ENCODE results near the gene LIN28B.
A peak's percentile ranks its signal among the peaks of the same experiment; 100 is the strongest.
"Not testable (repeated sequence)": the region's sequence is repeated elsewhere in the genome, so short reads cannot be mapped to it uniquely, and the experiment has no call there.

LIN28B gene, protein sequence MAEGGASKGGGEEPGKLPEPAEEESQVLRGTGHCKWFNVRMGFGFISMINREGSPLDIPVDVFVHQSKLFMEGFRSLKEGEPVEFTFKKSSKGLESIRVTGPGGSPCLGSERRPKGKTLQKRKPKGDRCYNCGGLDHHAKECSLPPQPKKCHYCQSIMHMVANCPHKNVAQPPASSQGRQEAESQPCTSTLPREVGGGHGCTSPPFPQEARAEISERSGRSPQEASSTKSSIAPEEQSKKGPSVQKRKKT

DNA sequence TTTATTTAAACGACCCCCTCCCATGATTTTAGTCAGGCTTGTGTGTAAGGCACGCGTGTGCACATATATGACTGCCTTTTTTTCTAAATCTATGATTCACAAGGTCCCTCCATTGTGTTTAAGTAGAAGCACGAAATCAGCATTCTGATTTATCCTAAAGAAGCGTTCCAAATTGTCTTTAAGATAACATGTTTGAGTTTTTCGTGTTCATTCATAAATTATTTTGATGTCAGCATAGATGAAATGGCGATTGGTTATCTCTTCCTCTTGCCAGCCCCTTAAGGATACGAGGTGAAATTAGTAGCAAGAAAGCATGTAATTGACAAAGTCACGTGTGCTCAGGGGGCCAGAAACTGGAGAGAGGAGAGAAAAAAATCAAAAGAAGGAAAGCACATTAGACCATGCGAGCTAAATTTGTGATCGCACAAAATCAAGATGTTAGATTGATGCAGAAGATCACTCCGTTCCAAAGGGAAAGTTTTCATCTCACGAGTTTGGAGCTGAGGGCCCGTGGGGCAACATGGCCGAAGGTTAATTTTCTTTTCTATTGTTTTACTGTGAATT lies at the start of gene LIN28B:
Gene LIN28B (plus strand): TSS at position 377 of the 564 bp plus-strand sequence. CDS start 144 bp downstream, at position 521.
- DNase-seq: no peak

DNA sequence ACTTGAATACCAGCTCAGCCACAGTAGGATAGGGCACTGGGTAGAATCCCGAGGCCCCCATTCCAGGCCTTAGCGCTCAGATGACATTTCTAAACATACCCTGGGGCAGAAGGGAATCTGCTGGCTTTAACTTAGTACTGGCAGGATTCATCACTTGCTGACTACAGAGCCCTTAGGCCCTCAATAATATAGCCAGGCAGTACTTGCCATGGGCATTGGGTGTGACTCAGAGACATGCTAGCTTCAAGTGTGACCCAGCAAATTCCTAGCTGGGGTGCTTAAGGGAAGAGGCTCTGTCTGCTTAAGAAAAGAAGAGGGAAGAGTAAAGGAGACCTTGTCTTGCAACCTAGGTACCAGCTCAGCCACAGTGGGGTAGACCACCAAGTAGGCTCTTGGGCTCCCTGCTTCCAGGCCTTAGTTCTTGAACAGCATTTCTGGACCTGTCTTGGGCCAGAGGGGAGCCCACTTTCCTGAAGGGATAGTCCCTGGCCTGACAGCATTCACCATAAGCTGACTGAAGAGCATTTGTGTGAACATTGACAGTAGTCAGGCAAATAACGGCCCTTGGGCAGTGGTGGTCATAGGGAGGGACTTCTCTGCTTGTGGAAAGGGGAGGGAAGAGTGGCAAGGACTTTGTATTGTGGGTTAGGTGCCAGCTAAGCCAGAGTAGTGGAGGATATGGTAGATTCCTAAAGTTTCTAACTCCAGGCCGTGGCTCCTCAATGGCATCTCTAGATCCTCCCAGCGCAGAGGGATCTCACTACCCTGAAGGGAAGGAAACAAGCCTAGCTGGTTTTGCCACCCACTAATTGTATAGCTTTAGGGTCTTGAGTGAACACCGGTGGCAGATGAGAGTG lies 48.6 kb upstream of the LIN28B start:
- DNase-seq: no peak

DNA sequence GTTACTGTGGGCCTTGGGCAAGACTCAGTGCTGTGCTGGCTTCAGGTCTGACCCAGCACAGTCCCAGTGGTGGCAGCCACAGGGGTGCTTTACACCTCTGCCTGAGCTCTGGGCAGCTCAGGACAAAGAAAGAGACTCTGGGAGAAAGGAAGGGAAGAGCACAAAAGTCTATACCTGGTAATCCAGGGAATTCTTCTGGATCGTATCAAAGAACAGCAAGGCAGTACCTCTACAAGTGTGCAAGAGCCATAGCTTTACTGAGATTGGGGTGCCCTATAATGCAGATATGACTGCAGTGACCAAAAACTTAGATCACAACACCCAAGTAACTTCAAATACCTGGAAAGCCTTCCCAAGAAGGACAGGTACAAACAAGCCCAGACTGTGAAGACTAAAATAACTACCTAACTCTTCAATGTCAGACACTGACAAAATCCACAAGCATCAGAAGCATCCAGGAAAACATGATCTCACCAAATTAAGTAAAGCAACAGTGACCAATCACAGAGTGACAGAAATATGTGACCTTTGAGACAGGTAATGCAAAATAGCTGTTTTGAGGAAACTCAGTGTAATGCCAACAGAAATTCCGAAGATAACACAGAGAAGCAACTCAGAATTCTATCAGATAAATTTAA lies 47.9 kb upstream of the LIN28B start:
- DNase-seq: no peak

DNA sequence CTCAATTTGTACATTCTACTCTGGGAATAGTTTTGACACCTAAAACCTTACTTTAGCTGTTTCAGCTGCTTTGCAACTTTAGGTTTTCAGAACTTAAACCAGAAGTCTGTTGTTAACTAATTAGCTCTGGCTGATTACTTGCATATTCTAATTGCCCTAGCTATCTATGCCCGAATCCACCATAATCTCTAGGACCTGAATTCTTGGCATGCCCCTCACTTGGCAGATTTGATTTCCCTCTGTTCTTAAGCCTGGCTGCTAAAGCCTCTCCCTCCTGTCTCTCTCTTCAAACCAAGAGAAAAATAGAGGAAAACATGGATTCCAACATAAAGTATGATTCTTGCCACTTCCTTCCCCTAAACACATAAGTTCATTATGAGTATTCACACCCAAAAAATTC lies 35.0 kb upstream of the LIN28B start:
- DNase-seq: no peak

DNA sequence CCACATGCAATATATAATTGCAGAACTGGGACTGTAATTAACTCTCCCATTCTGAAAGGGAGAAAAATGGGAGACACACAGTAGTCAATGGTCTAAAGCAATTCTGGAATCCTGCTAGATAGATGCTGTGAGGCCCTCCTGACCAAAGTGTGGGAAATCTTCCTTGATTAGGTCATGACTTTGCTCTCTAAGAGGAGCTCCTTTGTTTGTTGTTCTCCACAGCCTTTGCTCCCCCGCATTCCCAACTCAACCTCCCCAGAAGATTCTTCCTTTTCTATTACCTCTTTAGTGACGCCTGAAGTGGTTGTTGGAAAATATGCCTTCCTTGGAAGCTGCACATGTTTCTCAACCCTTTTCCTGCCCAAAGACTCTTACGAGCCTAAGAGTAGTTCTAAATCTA lies 28.8 kb upstream of the LIN28B start:
- DNase-seq: no peak

DNA sequence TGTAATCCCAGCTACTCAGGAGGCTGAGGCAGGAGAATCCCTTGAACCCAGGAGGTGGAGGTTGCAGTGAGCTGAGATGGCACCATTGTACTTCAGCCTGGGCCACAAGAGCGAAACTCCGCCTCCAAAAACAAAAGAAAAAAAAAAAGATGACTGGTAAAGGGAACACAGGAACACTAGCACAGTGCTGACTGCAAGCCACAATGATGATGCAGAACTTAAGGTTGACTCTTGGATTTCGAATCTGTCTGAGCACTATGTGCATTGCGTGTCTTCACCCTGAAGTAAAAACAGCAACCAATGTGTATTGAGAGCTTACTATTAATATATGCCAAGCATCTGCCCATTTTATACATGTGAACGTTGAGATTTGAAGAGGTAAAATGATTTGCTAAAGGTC lies 27.6 kb upstream of the LIN28B start:
- DNase-seq: no peak

DNA sequence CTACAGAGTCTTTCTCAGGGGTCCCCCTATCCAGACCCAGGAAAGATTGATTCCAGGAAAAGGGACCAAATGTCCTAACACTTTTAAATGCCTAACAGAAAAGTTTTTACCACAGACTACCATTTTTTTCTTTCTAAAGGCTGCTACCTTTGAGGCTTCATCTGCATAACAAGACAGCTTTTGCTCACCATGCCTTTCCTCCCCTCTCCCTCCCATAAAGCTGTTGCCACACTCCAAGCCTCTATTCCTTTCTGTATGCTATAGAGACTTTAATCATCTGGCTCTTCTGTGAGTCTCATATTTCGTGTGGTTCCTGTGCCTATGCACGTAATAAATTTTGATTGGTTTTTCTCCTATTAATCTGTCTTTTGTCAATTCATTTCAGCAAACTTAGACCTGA lies 26.0 kb upstream of the LIN28B start:
- DNase-seq: no peak

DNA sequence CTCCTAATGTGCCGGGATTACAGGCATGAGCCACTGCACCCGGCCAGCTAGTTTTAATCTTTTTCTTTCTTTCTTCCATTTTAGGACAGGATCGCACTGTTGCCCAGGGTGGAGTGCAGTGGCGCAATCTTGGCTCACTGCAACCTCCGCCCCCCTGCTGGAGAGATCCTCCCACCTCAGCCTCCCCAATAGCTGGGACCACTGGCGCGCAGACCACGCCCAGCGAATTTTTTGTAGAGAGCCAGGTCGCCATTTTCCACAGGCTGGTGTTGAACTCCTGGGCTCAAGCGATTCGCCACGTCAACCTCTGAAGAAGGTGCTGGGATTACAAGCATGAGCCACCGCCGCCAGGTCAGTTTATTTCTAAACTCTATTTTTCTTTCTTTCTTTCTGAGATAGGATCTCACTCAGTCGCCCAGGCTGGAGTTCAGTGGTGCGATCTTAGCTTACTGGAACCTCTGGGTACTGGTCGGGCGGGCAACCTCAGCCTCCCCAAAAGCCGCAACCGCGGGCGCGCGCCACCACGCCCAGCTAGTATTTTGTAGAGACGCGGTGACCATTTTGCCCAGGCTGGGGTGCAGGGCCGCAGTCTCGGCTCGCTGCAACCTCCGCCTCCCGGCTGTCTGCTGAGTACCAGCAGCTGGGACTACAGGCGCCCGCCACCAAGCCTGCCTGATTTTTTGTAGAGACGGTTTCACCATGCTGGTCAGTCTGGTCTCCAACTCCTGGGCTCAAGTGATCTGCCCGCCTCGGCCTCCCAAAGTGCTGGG lies 20.0 kb upstream of the LIN28B start:
- DNase-seq: no peak

DNA sequence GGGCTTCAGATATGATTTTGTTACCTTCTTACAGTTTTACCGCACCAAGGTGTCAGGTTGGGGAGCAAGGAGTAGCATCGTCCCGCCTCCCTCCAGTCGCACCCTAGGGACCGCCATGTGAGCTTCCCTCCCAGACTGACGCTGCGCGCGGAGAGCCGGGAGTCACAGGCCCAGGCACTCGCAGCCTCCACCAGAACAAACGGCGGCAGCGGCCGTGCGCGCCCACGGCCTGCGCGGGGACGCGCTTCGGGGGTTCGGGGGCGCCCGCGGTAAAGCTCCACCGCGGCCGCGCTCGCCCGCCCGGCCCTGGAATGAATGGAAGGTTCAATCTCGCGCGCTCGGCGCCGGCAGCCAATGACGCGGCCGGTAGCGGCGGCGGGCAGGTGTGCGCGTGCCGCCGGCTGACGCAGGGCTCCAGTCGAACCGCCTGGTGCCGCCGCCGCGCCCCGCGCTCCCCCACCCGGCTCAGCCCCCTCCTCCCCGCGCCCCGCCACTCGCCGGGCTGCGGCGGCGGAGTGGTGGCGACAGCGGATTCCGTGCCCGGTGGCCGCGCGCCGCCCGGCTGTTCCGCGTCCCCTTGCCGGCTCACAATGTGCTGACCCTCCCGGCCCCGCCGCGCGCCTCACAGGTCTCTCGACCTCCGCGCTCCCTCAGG lies 16.5 kb upstream of the LIN28B start:
- DNase-seq: no peak

DNA sequence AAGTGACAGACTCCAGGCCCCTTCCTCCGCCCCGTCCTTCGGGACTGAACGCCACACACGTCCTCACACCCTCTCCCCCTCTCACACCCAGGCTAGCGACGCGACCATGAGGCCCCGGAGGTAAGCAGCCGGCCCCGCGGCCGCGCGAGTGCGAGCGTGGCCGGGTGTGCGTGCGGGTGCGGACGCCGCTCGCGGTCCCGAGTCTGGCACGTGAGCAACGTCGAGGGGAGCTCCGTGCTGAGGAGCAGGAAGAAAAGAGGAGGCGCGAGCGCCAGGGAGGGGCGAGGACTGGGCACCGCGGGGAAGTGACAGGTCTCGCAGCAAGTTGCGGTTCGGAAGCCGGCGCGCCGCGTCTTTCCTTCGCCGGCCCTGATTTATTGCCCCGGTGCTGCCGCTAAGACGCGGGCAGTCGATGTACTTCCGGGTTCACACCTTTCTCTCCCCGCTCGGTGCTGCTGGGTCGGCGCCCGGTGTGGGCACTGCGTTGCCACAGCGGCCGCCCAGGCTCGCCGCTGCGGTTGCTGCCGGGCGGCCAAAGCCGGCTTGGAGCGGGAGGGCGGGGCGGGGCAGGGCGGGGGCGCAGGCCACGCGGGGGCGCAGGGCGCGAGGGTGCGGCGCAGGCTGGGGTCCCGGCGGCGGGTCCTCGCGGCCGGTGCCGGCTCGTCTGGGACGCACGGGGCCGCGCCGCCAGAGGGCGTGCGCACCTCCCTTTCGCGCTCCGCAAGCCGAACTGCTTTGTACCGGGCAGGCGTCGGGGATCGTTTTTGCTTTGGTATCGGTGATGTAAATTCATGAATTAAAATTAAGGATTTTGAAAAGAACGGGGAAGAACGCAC lies 15.8 kb upstream of the LIN28B start:
- DNase-seq: peak; percentile 65

DNA sequence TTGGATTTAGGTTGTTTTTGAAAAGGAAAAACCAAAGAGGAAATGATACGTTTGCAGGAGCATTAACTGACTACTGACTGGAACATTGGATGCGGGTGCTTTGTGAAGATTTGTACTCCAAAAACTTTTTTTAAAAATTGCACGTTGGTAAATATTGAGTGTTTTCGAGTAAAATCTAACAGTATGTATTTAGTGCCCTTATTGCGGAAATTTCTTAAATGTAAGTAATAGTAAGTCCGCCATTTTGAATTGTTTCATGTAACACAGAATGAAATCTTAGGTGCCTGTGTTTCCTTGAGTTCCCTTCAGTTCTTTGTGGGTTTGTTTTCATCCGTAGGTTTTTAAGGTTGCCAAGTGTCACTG lies 15.2 kb upstream of the LIN28B start:
- no peak for DNase-seq

DNA sequence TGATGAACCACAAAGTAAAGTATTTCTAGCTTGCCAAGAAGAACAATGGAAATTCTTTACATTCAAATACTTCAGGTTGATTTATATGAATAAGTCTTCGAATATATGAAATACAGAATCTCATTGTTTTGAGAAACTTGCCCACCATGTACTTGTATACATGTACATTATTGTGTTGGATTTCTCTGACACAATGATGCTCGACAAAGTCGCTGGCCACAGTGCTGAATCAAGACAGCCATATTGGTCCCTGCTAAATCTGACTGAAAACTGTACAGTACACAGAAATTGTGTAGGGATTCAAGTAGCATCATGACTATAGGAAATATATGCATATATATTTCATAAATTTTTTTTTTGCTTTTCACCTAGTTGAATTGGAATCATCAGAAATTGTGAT lies 13.1 kb upstream of the LIN28B start:
- no peak for DNase-seq

DNA sequence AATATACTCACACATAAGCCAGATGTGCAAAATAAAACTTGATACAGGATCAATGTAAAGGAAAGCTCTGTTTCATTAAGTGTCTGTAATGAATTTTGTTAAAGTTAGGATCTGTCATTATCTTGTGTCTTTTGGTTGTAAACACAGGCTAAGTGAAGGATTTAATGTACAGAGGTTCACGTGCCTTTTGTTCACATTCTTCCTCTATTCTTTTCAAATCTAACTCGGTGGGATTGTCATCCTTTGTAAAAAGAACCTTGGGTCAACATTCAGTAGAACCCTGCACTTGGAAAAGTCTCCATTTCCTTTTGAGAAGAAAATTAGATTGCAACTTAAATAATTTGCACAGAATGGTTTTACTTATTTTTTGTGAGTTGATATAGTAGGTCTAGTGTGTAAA lies 7.7 kb upstream of the LIN28B start:
- DNase-seq: no peak

DNA sequence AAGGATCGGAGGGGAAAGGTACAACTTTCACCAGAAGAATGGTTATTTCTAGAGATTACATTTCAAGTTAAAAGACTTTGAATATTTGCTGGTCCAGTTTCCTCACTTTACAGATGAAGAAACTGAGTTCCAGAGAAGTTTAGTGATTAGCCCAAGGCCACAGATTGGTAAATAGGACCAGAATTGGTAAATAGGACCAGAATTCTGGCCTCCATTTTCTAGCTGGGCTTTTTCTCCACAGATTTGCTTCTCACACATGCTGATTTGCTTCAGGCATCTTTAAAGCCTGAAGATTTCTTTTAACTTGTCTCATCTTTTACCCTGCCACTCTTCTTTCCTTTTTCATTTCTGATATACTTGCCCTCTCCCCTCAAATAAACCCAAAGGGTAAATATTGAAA lies 5.2 kb upstream of the LIN28B start:
- DNase-seq: no peak

DNA sequence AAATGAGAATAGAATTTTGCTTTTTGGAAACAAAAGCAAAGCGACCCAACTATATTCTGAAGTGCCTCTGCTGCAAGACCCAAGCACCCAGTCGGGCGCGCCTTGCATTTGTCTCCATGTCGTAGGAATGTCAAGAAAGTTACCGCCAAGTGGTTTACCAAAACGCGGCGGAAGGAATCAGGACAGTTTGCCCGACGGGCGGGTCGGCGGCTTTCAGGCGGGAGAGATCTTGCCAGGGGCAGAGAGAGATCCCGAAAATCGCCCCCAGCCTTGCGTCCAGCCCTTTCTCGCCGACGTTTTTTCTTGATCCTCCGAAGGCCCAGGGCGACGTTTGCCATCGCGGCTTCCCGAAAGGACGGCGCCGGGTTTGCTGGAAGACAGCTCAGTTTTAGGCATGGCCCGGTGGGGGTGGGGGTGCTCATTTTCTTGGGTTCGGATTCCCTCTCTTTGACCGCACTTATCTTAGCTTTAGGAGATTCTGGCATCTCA lies 4.0 kb upstream of the LIN28B start:
- no peak for DNase-seq

DNA sequence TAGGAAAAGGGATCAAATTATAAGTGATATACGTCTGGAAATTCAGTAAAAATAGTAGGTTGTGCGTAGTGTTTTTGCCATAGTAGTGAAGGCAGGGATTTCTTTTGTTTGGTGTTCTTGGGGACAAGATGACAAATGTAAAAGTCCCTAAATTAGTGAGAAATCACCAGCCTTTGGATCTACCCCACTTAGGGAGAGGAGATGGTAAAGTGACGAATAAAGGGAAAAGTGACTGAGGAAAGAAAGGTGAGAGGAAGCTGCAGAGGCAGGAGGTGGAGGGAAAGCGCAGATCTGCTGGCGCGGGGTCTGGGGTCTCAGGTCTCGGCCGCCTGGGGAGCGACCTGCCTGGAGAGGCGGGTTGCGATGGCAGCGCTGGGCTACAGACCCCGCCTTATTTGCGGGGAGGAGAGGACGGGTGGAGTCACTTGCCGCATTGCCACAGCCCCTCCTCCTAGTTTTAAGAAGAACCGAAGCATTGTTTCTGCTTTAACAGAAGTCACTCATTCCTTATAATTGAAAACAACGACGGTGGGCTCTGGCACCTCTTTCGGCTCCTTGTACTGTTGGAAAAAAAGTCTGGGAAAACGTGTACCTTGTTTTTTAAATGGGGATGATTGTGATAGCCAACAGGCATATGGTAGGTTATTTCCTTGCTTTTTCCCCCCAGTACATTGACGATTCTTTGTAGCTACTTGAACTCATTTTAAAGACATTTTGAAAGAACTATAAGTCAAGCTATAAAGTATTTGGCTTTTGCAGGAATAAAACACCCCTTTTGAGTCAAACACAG lies 3.3 kb upstream of the LIN28B start:
- not testable (repeated sequence) for DNase-seq

DNA sequence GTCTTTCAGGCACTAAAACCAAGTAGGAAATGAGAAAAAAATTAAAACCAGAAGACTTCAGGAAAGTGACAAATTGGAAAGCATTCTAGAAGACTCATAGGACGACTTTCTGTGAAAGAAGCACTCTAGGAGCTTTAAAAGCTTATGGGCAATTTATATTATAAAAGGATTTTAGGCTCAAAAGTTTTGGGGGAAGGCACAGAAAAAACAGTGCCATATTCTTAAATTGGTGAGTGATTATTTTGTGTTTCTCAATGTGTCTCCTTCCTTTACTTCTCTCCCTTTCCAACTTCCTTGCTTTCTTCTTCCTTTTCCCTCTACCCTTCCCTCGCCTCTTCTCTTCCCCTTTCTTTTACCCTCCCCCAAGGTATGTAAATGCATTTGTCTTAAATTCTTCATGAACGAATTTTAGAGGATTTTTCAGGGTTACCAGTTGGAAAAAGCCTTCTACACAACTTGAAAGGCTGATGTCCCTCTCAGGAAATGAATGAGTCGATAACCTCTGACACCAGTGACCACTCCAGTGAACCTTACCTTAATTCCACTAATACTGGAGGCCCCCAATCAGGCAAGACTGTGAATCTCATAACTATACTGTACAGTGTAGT lies 2.6 kb upstream of the LIN28B start:
- DNase-seq: no peak

DNA sequence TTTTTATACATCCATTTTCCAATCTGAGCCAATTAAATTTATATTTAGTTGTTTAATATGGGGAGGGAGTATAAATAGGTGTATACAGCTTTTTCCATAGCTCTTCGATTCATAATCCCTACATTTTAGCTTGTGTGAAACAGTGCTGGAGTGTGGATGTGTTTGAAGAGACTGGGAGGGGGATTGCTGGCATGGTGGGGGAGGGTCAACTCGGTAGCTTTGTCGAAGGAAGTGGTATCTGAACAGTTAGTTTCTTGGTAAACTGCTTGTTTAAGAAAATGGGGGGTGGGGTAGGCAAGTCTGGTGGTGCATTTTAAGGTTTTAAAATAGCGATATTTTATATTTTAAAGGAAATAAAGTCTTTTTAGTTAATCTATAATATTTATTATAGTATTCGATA lies 1.4 kb upstream of the LIN28B start:
- DNase-seq: no peak

DNA sequence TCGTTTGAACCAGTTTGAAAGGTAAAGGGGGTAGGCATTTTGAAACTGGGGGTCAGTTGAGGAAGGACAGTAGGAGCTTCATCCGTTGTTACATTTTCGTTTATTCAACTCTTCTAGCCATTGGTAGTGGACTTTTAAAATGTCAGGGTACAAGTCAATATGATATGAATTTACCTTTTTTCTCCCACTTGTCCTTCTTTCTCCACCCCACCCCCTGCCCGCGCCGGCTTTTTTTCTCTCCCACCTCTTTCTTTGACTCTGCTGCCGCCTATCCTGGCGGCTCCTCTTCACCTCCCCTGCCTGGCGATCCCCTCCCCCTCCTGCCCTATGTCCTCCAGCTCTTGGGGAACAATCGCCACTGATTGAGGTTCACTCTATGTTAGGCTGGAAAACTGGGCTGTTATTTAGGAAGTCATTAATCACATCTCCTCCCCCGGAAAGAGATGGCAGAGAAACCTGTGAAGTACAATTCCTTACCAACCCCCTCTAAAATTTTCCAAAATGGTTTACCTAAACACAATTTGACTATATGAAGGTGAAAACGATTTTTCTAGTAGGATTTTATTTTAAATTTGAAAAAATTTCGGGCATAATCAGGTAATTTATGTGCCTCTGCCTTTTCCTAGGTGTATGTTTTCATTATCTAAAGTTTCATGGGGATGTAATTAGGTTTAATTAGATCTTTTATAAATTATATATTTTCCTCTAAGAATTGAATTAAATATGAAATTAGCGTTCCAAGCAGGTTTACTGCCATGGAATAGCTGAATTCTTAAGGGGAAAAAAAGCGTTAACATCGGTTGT lies 778 bp upstream of the LIN28B start:
- no peak for DNase-seq

Data from stimulated activated CD8-positive, alpha-beta memory T cell treated with anti-CD3 and anti-CD28 coated beads, Interleukin-4, amount 100 ng/mL, for 48 hours (primary cell).